ENCODE data around the gene MGMT. TPM values are rescaled to one million over a fixed set of nuclear protein-coding genes. Genes with fewer than 3 reads are reported as not detected.
A peak's percentile ranks its signal among the peaks of the same experiment; 100 is the strongest.

Gene MGMT
- total RNA-seq, 2 donors from 2014 or later: 28.6 to 33.7 TPM

DNA sequence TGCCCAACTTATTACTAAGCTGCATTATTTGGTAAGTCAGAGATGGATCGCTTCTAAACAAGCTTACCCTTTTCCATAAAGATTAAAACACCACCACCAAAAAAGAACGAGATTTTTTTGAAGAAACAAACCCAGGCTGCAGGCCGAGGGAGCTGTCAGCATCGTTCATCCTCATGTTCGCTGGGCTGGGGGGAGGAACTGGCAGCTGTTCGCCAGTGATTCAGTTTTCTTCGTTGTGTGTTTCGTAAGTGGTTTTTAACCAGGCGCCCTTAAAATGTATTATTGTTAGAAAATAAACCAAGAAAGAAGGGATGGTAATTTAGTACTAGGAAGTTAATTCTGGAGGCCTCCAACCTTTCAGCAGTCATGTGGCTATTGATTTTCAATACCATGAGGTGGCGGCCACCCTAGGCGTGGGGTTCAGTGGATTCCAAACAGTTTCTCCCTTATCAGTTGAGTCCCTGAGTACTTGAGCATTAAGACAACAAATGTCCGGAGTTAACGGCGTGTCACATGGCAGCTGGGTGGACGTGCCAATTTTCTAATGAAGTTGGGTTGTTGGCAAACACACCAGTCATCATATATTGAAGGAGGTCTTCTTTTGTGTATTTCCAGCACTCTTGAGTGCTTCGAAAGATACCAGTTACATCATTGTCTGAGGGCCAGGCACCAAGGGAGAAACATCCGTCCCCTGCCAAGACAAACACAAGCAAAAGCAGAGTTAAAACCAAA is 323.8 kb downstream of the MGMT start:
- WGBS, 2 experiments (ENCODE audit: insufficient coverage in 1 of 2, insufficient read length in 1 of 2): 92 to 95% methylated on average over 14 to 17 of the region's 17 CpGs

DNA sequence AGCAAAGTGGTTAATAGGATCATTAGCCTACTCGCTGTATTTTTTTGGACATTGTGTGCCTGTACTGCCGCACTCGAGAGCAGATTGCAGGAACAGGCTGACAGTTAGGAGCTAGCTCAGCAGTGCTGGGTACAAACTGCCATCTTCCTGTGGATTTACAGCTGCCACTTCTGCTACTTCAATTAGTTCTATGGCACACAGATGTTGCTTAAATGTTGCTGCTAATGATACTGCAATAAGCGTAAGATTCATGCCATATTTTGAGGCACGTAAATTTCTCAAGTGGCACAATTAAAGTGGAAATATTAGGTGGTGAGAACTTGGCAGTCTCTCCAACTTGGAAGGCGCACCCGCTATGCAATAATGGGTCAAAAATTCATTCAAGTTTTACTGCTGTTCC is 325.1 kb downstream of the MGMT start:
- TF ChIP-seq, protein P1, sequence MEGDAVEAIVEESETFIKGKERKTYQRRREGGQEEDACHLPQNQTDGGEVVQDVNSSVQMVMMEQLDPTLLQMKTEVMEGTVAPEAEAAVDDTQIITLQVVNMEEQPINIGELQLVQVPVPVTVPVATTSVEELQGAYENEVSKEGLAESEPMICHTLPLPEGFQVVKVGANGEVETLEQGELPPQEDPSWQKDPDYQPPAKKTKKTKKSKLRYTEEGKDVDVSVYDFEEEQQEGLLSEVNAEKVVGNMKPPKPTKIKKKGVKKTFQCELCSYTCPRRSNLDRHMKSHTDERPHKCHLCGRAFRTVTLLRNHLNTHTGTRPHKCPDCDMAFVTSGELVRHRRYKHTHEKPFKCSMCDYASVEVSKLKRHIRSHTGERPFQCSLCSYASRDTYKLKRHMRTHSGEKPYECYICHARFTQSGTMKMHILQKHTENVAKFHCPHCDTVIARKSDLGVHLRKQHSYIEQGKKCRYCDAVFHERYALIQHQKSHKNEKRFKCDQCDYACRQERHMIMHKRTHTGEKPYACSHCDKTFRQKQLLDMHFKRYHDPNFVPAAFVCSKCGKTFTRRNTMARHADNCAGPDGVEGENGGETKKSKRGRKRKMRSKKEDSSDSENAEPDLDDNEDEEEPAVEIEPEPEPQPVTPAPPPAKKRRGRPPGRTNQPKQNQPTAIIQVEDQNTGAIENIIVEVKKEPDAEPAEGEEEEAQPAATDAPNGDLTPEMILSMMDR (conservative IDR thresholded peaks at IDR 0.05): no peak
- DNase-seq: peak; percentile 3
- Mint-ChIP-seq H3K4me1 (no peaks in the 10 kb centered on the region), H3K9me3 (peaks cover 9% of the 10 kb centered on the region), H3K27me3 (ENCODE audit: insufficient read depth) (no peaks in the 10 kb centered on the region), H3K36me3 (ENCODE audit: low read depth) (peaks cover 9% of the 10 kb centered on the region), H3K27ac (no peak overlapping the region), H3K4me3 (no peak overlapping the region)
- Histone ChIP-seq H3K9ac (ENCODE audit: extremely low read depth, low read length, poor library complexity, severe bottlenecking) (no peak overlapping the region), H3K27me3 (ENCODE audit: control insufficient read depth, insufficient read depth, low read length, poor library complexity, severe bottlenecking) (no peaks in the 10 kb centered on the region), H3K4me1 (ENCODE audit: control insufficient read depth, insufficient read depth, low read length) (no peaks in the 10 kb centered on the region), H3K27ac (ENCODE audit: low read depth, low read length) (no peak overlapping the region), H3K4me3 (ENCODE audit: low read length) (no peak overlapping the region), H3K9me3 (ENCODE audit: control insufficient read depth, low read length) (no peaks in the 10 kb centered on the region), H3K36me3 (ENCODE audit: control insufficient read depth, insufficient read depth, low read length) (no peaks in the 10 kb centered on the region)
- 94 to 97% methylated on average over 5 to 7 of the region's 7 CpGs for WGBS, 2 experiments (ENCODE audit: insufficient coverage in 1 of 2, insufficient read length in 1 of 2)

More for the DNA sequence above, 323.8 kb downstream of the MGMT start:
- Mint-ChIP-seq H3K27me3 (ENCODE audit: insufficient read depth) (no peaks in the 10 kb centered on the region), H3K4me1 (peaks cover 4% of the 10 kb centered on the region), H3K9me3 (peaks cover 9% of the 10 kb centered on the region), H3K4me3 (no peak overlapping the region), H3K36me3 (ENCODE audit: low read depth) (peaks cover 9% of the 10 kb centered on the region), H3K27ac (no peak overlapping the region)
- Histone ChIP-seq H3K9ac (ENCODE audit: extremely low read depth, low read length, poor library complexity, severe bottlenecking) (no peak overlapping the region), H3K27me3 (ENCODE audit: control insufficient read depth, insufficient read depth, low read length, poor library complexity, severe bottlenecking) (no peaks in the 10 kb centered on the region), H3K4me1 (ENCODE audit: control insufficient read depth, insufficient read depth, low read length) (no peaks in the 10 kb centered on the region), H3K4me3 (ENCODE audit: low read length) (no peak overlapping the region), H3K36me3 (ENCODE audit: control insufficient read depth, insufficient read depth, low read length) (no peaks in the 10 kb centered on the region), H3K27ac (ENCODE audit: low read depth, low read length) (no peak overlapping the region), H3K9me3 (ENCODE audit: control insufficient read depth, low read length) (no peaks in the 10 kb centered on the region)
- peak; percentile 36 for DNase-seq
- TF ChIP-seq, protein P1 (conservative IDR thresholded peaks at IDR 0.05): no peak

DNA sequence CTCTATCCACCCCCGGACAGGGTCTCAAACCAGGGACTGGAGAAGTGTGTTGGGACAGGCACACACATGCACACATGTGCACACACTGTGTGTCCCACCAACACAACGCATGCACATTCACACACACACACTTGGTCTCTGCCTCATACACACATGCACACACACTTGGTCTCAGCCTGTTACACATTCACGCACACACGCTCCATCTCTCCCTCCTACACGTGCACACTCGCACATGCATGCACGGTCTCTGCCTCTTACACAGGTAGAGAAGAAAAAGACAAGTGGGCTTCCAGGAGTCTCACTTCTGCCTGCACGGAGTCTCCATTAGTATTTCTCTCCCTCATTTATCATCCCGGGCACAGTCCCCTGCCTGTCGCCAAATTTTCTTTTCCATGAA is 325.8 kb downstream of the MGMT start:
- H3K36me3 Mint-ChIP-seq (ENCODE audit: low read depth): peaks cover 6% of the 10 kb centered on the region
- Histone ChIP-seq H3K36me3 (ENCODE audit: control insufficient read depth, insufficient read depth, low read length) (no peaks in the 10 kb centered on the region), H3K27me3 (ENCODE audit: control insufficient read depth, insufficient read depth, low read length, poor library complexity, severe bottlenecking) (no peaks in the 10 kb centered on the region), H3K4me1 (ENCODE audit: control insufficient read depth, insufficient read depth, low read length) (no peaks in the 10 kb centered on the region), H3K9me3 (ENCODE audit: control insufficient read depth, low read length) (no peaks in the 10 kb centered on the region), H3K4me3 (ENCODE audit: low read length) (no peak overlapping the region), H3K9ac (ENCODE audit: extremely low read depth, low read length, poor library complexity, severe bottlenecking) (no peak overlapping the region), H3K27ac (ENCODE audit: low read depth, low read length) (no peak overlapping the region)
- no peak overlapping the region for H3K4me3 Mint-ChIP-seq
- TF ChIP-seq, protein P1 (conservative IDR thresholded peaks at IDR 0.05): no peak
- H3K27ac Mint-ChIP-seq: no peak overlapping the region
- H3K4me1 Mint-ChIP-seq: no peaks in the 10 kb centered on the region
- H3K9me3 Mint-ChIP-seq: peaks cover 9% of the 10 kb centered on the region
- peak; percentile 23 for DNase-seq
- 88 to 93% methylated on average over 5 to 10 of the region's 10 CpGs for WGBS, 2 experiments (ENCODE audit: insufficient coverage in 1 of 2, insufficient read length in 1 of 2)
- H3K27me3 Mint-ChIP-seq (ENCODE audit: insufficient read depth): no peaks in the 10 kb centered on the region

Data from endodermal cell (in vitro differentiated cells).